SU-DHL-6 (cell line): ENCODE results near the gene MBD3.

ENCODE experiments used
- H2AFZ ChIP-seq: fragments of 200-600 bp; sonication (generic); 2 replicates; pipeline ENCODE4 v1.6.1; 2014; ENCODE audit warnings: low read depth, mild to moderate bottlenecking, moderate library complexity, mixed read lengths, antibody characterized with exemption, low read length; ENCODE audit not compliant: severe bottlenecking
- H3F3A ChIP-seq: fragments of 200-600 bp; shearing (Covaris generic); 2 replicates; pipeline ENCODE4 v1.6.0; 2016; ENCODE audit warnings: antibody characterized with exemption, mild to moderate bottlenecking; ENCODE audit not compliant: insufficient read depth
- H3K27ac ChIP-seq: fragments of 200-600 bp; sonication (generic); 2 replicates; pipeline ENCODE4 v1.5.1; 2016; ENCODE audit warnings: low read depth, mild to moderate bottlenecking, low read length, moderate library complexity, mixed read lengths
- H3K27me3 ChIP-seq: fragments of 200-600 bp; sonication (generic), shearing (Covaris generic); 2 replicates; pipeline ENCODE4 v1.6.0; 2014; ENCODE audit warnings: mild to moderate bottlenecking, low read length
- H3K36me3 ChIP-seq: fragments of 200-600 bp; sonication (generic); 2 replicates; pipeline ENCODE4 v1.6.1; 2014; ENCODE audit warnings: mild to moderate bottlenecking, low read length, mixed read lengths
- H3K4me2 ChIP-seq: fragments of 300-600, 200-600 bp; shearing (Covaris generic), sonication (generic); 2 replicates; pipeline ENCODE4 v1.6.0; 2014; ENCODE audit warnings: low read length, low read depth, mild to moderate bottlenecking; ENCODE audit not compliant: poor library complexity, severe bottlenecking
- H3K4me3 ChIP-seq: fragments of 200-600 bp; sonication (generic); 2 replicates; pipeline ENCODE4 v1.5.1; 2014; ENCODE audit warnings: antibody characterized with exemption, low read length, mild to moderate bottlenecking, mixed read lengths; ENCODE audit not compliant: insufficient read depth, poor library complexity, severe bottlenecking
- H3K79me2 ChIP-seq: fragments of 200-600 bp; sonication (generic); 2 replicates; pipeline ENCODE4 v1.6.1; 2014; ENCODE audit warnings: mild to moderate bottlenecking, low read length, moderate library complexity; ENCODE audit not compliant: insufficient read depth
- H3K9ac ChIP-seq: fragments of 200-600 bp; sonication (generic); 2 replicates; pipeline ENCODE4 v1.7.0; 2014; ENCODE audit warnings: mild to moderate bottlenecking, low read length
- H3K9me2 ChIP-seq: fragments of 200-600 bp; sonication (generic); replicated peaks from 2 replicates; pipeline ENCODE4 v1.6.1; 2014; ENCODE audit warnings: low read length; ENCODE audit not compliant: insufficient read depth
- H3K9me3 ChIP-seq: fragments of 200-600 bp; sonication (generic); 2 replicates; pipeline ENCODE4 v1.6.1; 2014; ENCODE audit warnings: low read length, mixed read lengths; ENCODE audit not compliant: insufficient read depth
- H4K20me1 ChIP-seq: fragments of 200-600 bp; sonication (generic); 2 replicates; pipeline ENCODE4 v1.6.1; 2014; ENCODE audit warnings: low read depth, mild to moderate bottlenecking, antibody characterized with exemption, low read length, moderate library complexity, mixed read lengths
- EZH2phosphoT487 ChIP-seq: fragments of 200-600 bp; sonication (generic), shearing (Covaris generic); conservative IDR thresholded peaks from 2 replicates; pipeline ENCODE4 v1.6.1; 2018; ENCODE audit warnings: mild to moderate bottlenecking, antibody characterized with exemption, low read length, moderate library complexity, mixed read lengths
- TF ChIP-seq, protein P1 (sequence below): fragments of 200-600 bp; sonication (generic); IDR thresholded peaks from one replicate; pipeline ENCODE4 v1.5.1; 2017; ENCODE audit warnings: antibody characterized with exemption, mild to moderate bottlenecking, low read length, moderate library complexity; ENCODE audit not compliant: insufficient read depth, poor library complexity, severe bottlenecking

MBD3 gene

DNA sequence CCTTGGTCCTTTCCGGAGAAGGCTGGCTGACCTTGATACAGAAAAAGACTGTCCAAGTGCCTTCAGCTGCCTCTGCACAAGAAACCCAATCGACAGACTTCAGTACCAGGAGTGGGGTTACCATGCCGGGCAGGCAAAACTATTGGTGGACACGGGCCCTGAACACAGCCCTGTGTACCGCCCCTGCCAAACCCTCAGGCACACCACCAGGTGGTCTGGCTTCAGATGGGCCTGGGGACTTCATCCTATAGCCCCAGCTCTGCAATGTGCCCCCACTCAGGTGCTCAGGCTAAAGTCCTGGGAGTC lies 42.2 kb upstream of the MBD3 start:
- Histone ChIP-seq H3K27ac (no peak overlapping the region), H3K27me3 (no peaks in the 10 kb centered on the region), H3K36me3 (peaks cover 28% of the 10 kb centered on the region), H4K20me1 (peaks cover 36% of the 10 kb centered on the region), H3K4me3 (no peak overlapping the region), H2AFZ (no peak overlapping the region), H3K9me3 (no peaks in the 10 kb centered on the region), H3K4me2 (no peak overlapping the region), H3K79me2 (peaks cover 92% of the 10 kb centered on the region), H3F3A (peaks cover 4% of the 10 kb centered on the region; the same call in 1 of the 2 replicates), H3K9me2 (no peaks in the 10 kb centered on the region), H3K9ac (no peak overlapping the region)
- TF ChIP-seq, protein P1, sequence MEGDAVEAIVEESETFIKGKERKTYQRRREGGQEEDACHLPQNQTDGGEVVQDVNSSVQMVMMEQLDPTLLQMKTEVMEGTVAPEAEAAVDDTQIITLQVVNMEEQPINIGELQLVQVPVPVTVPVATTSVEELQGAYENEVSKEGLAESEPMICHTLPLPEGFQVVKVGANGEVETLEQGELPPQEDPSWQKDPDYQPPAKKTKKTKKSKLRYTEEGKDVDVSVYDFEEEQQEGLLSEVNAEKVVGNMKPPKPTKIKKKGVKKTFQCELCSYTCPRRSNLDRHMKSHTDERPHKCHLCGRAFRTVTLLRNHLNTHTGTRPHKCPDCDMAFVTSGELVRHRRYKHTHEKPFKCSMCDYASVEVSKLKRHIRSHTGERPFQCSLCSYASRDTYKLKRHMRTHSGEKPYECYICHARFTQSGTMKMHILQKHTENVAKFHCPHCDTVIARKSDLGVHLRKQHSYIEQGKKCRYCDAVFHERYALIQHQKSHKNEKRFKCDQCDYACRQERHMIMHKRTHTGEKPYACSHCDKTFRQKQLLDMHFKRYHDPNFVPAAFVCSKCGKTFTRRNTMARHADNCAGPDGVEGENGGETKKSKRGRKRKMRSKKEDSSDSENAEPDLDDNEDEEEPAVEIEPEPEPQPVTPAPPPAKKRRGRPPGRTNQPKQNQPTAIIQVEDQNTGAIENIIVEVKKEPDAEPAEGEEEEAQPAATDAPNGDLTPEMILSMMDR: no peak
- no peak for TF ChIP-seq EZH2phosphoT487

DNA sequence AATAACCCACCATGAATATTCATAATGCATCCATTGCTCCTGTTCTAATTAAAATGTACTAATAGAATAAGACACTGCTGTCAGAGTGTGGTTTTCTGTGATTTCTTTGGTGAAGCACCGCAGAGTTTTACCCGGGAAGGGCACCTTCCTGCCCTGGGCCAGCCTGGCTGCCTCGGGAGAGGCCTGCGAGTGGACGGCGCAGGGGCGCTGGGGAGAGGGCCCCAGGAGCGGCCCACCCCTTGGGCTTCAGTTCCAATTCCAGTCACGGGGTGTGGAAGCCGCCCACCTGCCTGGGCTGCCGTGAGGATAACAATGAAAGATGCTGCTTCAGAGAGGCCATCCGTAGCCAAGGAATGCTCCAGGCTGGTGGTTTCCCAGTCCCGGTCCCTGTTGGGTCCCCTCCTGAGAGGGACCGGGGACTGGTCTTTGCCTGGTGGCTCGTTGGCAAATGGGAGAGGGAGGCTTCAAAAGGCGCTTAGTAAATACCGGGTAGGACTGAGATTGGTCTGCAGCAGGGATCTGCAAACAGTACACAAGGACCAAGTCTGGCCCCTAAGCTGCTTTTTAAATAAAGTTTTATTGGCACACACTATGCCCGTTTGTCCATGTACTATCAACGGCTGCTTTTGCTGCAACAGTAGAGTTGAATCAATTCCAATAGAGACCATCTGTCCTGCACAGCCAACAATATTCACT lies 41.7 kb upstream of the MBD3 start:
- Histone ChIP-seq H3K79me2 (peaks cover 92% of the 10 kb centered on the region), H3K27ac (no peak overlapping the region), H3F3A (peaks cover 4% of the 10 kb centered on the region; the same call in 1 of the 2 replicates)

DNA sequence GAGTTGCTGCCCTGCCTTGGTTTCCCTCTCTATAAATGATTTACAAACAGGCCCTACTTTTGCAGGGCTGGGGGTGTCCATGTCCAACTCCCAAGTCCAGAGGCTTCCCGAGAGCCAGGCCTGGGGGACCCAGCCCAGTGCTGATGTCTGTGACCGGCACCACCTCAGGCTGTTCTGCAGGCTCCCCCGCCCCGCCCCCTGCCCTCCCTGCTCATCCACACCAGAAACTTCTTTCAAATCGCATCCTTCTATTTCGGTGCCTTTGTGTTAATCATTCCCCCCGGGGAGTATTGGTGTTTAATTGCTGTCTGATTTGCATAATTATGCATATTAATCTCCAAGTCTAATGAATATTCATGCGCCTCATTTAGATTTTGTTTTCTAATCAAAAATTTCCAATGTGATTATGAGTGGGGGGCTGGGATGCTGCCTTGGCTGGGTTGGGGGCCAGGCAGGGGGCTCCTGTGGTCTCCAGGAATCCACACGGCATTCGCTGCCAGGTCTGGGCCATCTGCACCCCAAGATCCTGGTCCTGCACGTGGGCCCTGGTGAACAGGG lies 40.7 kb upstream of the MBD3 start:
- no peak overlapping the region for H3K9ac ChIP-seq
- no peak overlapping the region for H2AFZ ChIP-seq
- peaks cover 14% of the 10 kb centered on the region for H3K36me3 ChIP-seq
- H3K9me3 ChIP-seq: no peaks in the 10 kb centered on the region
- peaks cover 4% of the 10 kb centered on the region; the same call in 1 of the 2 replicates for H3F3A ChIP-seq
- no peaks in the 10 kb centered on the region for H3K9me2 ChIP-seq
- H3K79me2 ChIP-seq: peaks cover 83% of the 10 kb centered on the region
- H4K20me1 ChIP-seq: peaks cover 27% of the 10 kb centered on the region
- no peak overlapping the region for H3K4me2 ChIP-seq
- no peaks in the 10 kb centered on the region for H3K27me3 ChIP-seq
- TF ChIP-seq, protein P1: no peak
- no peak for TF ChIP-seq EZH2phosphoT487
- no peak overlapping the region for H3K4me3 ChIP-seq
- H3K27ac ChIP-seq: no peak overlapping the region

More for the DNA sequence above, 41.7 kb upstream of the MBD3 start:
- Histone ChIP-seq H3K36me3 (peaks cover 23% of the 10 kb centered on the region), H3K4me3 (no peak overlapping the region), H3K9me3 (no peaks in the 10 kb centered on the region), H3K4me2 (no peak overlapping the region), H2AFZ (no peak overlapping the region), H3K9me2 (no peaks in the 10 kb centered on the region), H4K20me1 (peaks cover 34% of the 10 kb centered on the region), H3K9ac (no peak overlapping the region), H3K27me3 (no peaks in the 10 kb centered on the region)
- no peak for TF ChIP-seq EZH2phosphoT487
- TF ChIP-seq, protein P1: no peak
